Esophagus (tissue), 2 donors: ENCODE data around the gene PROCR. TPM values are rescaled to one million over a fixed set of nuclear protein-coding genes. Genes with fewer than 3 reads are reported as not detected.

Experiments used
- polyA plus RNA-seq, 2 donors: library from polyadenylated mRNA; stranded (reverse); fragments of 200-250 nt; gene quantifications; one replicate each; pipeline ENCODE4 v1.2.3, GENCODE V29; 2013
- donor health status: healthy with polysubstance abuse.
- donor health status: Bipolar disorder and iron deficiency.

PROCR gene
- polyA plus RNA-seq, 2 donors: 5.3 to 7.5 TPM

Other genes starting within 250 kb of the PROCR start
- 10 to 100 TPM; 40.9 to 48.3 TPM for gene GSS, start 216.3 kb upstream of the PROCR start, polyA plus RNA-seq
- under 1 TPM; 0.11 to 0.69 TPM for gene MYH7B, start 216.2 kb upstream of the PROCR start, polyA plus RNA-seq
- 10 to 100 TPM; 25.7 to 26.9 TPM for gene TRPC4AP, start 79.3 kb upstream of the PROCR start, polyA plus RNA-seq
- 1 to 10 TPM; 5.3 to 8.6 TPM for gene EDEM2, start 24.7 kb upstream of the PROCR start, polyA plus RNA-seq
- under 1 TPM; 0.10 to 0.12 TPM for gene MMP24, start 54.6 kb downstream of the PROCR start, polyA plus RNA-seq
- gene MMP24OS, start 106.0 kb downstream of the PROCR start, polyA plus RNA-seq: 10 to 100 TPM; 25.7 to 52.2 TPM
- 100 to 1,000 TPM; 186 to 315 TPM for gene EIF6, start 112.7 kb downstream of the PROCR start, polyA plus RNA-seq
- gene FAM83C, start 120.4 kb downstream of the PROCR start, polyA plus RNA-seq: 10 to 100 TPM; 32.3 to 35.9 TPM
- gene UQCC1, start 239.9 kb downstream of the PROCR start, polyA plus RNA-seq: 10 to 100 TPM; 17.4 to 18.9 TPM